GM12891 (cell line): ENCODE data around the gene SLC32A1.

Experiments used
- PAX5 ChIP-seq: IDR thresholded peaks from 2 replicates; pipeline ENCODE4 v1.6.1; 2011; ENCODE audit warnings: low read length, moderate library complexity, mild to moderate bottlenecking; ENCODE audit not compliant: insufficient read depth, severe bottlenecking
- POLR2A ChIP-seq: IDR thresholded peaks from 2 replicates; pipeline ENCODE4 v1.6.1; 2011; ENCODE audit warnings: low read depth, low read length, control low read depth
- POLR2AphosphoS5 ChIP-seq: IDR thresholded peaks from 2 replicates; pipeline ENCODE4 v1.6.1; 2011; ENCODE audit warnings: low read depth, low read length, control low read depth
- POU2F2 ChIP-seq: IDR thresholded peaks from 2 replicates; pipeline ENCODE4 v1.6.1; 2011; ENCODE audit warnings: low read depth, mild to moderate bottlenecking, control low read depth, low read length, moderate library complexity
- SPI1 ChIP-seq: IDR thresholded peaks from 2 replicates; pipeline ENCODE4 v1.6.1; 2011; ENCODE audit warnings: low read depth, low read length, control low read depth
- TAF1 ChIP-seq: IDR thresholded peaks from 2 replicates; pipeline ENCODE4 v1.6.1; 2011; ENCODE audit warnings: low read depth, low read length, control low read depth

DNA sequence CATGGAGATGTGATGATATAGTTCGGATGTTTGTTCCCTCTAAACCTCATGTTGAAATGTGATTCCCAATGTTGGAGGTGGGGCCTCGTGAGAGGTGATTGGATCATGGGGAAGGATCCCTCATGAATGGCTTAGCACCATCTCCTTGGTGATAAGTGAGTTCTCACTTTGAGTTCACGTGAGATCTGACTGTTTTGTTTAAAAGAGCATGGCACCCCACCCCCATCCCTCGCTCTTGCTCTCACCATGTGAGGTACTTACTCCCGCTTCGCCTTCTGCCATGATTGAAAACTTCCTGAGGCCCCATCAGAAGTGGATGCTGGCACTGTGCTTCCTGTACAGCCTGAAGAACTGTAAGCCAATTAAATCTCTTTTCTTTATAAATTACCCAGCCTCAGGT is 10.9 kb downstream of the SLC32A1 start:
- TF ChIP-seq POLR2A (no peak), SPI1 (no peak), POLR2AphosphoS5 (no peak), TAF1 (no peak), POU2F2 (no peak), PAX5 (no peak)
